IMR-90 (cell line): ENCODE results near the gene CBFA2T3. TPM values are rescaled to one million over a fixed set of nuclear protein-coding genes. Genes with fewer than 3 reads are reported as not detected.

Experiments used
- ATAC-seq: fragments of 200-7000 bp; cut with Tn5 transposase; 2 replicates; pipeline ENCODE4 v1.9.1; 2020; ENCODE audit warnings: low read depth, mild to moderate bottlenecking, moderate library complexity
- BruUV-seq: library from RNA; stranded (reverse); fragments of 400-500 nt; replicated peaks from 2 replicates; lab custom pipeline; 2021; lab: Mats Ljungman, UMichigan
- CTCF ChIA-PET: fragments of 300-600 bp; formaldehyde crosslinking; extraction: SDS; loops from one replicate; lab custom pipeline; 2021; ENCODE audit warnings: antibody characterized with exemption; lab: Yijun Ruan, JAX
- POLR2A ChIA-PET: fragments of 300-600 bp; sonication (Branson Sonifier 250); formaldehyde crosslinking; loops from one replicate; lab custom pipeline; 2022; ENCODE audit warnings: antibody characterized with exemption; ENCODE audit not compliant: unreplicated experiment; lab: Charles Lee
- DNase-seq: peaks from one replicate; pipeline ENCODE4 v3.0.0; 2013
- H2AFZ ChIP-seq: replicated peaks from 2 replicates; pipeline ENCODE3; 2013; ENCODE audit warnings: low read length, mild to moderate bottlenecking; ENCODE audit not compliant: poor library complexity
- H2AK5ac ChIP-seq: 2 replicates; pipeline ENCODE4 v1.6.1; 2013; ENCODE audit warnings: low read depth, low read length, inconsistent platforms
- H2AK9ac ChIP-seq: replicated peaks from 2 replicates; pipeline ENCODE3; 2013; ENCODE audit warnings: mild to moderate bottlenecking, low read depth, low read length, moderate library complexity; ENCODE audit not compliant: poor library complexity
- H2BK120ac ChIP-seq: 2 replicates; pipeline ENCODE4 v1.6.1; 2013; ENCODE audit warnings: low read depth, low read length, inconsistent platforms
- H2BK15ac ChIP-seq: 3 replicates; pipeline ENCODE4 v1.6.1; 2013; ENCODE audit warnings: low read depth, low read length, inconsistent platforms
- H2BK20ac ChIP-seq: 2 replicates; pipeline ENCODE4 v1.6.1; 2013; ENCODE audit warnings: low read depth, mild to moderate bottlenecking, inconsistent platforms, low read length, moderate library complexity
- H2BK5ac ChIP-seq: 2 replicates; pipeline ENCODE4 v1.6.1; 2013; ENCODE audit warnings: mild to moderate bottlenecking, low read depth, low read length, inconsistent platforms; ENCODE audit not compliant: poor library complexity, severe bottlenecking
- H3K14ac ChIP-seq: replicated peaks from 2 replicates; pipeline ENCODE4 v1.6.1; 2013; ENCODE audit warnings: low read depth, low read length, inconsistent platforms
- H3K18ac ChIP-seq: 2 replicates; pipeline ENCODE4 v1.6.1; 2013; ENCODE audit warnings: low read depth, low read length, control low read depth
- H3K23ac ChIP-seq: 2 replicates; pipeline ENCODE4 v1.6.1; 2013; ENCODE audit warnings: low read depth, low read length, inconsistent platforms
- H3K27ac ChIP-seq: 2 replicates; pipeline ENCODE4 v1.5.1; 2013; ENCODE audit warnings: mild to moderate bottlenecking, control low read depth, low read length; ENCODE audit not compliant: insufficient read depth
- H3K27me3 ChIP-seq: 2 replicates; pipeline ENCODE4 v1.6.1; 2013; ENCODE audit warnings: low read length; ENCODE audit not compliant: control insufficient read depth, insufficient read depth
- H3K36me3 ChIP-seq: 2 replicates; pipeline ENCODE4 v1.6.1; 2013; ENCODE audit warnings: low read length, mixed read lengths; ENCODE audit not compliant: control insufficient read depth, insufficient read depth
- H3K4ac ChIP-seq: 2 replicates; pipeline ENCODE4 v1.6.1; 2013; ENCODE audit warnings: low read depth, low read length, inconsistent platforms
- H3K4me1 ChIP-seq: 2 replicates; pipeline ENCODE4 v1.6.1; 2013; ENCODE audit warnings: low read length, mixed read lengths; ENCODE audit not compliant: control insufficient read depth, insufficient read depth
- H3K4me2 ChIP-seq: 2 replicates; pipeline ENCODE4 v1.6.1; 2013; ENCODE audit warnings: low read depth, mild to moderate bottlenecking, control low read depth, low read length, moderate library complexity
- H3K4me3 ChIP-seq: 2 replicates; pipeline ENCODE4 v1.5.1; 2013; ENCODE audit warnings: low read depth, mild to moderate bottlenecking, control low read depth, low read length, moderate library complexity; ENCODE audit not compliant: insufficient read depth
- H3K56ac ChIP-seq: 2 replicates; pipeline ENCODE4 v1.6.1; 2013; ENCODE audit warnings: low read length, inconsistent platforms; ENCODE audit not compliant: insufficient read depth; ENCODE audit errors: extremely low read depth
- H3K79me1 ChIP-seq, 2 experiments: 2 replicates each; pipeline ENCODE4 v1.6.1; 2013; ENCODE audit warnings: low read length in 2 of 2, inconsistent platforms in 1 of 2, low read depth in 1 of 2
- H3K9ac ChIP-seq: 2 replicates; pipeline ENCODE4 v1.6.1; 2013; ENCODE audit warnings: low read depth, low read length, control low read depth
- H3K9me1 ChIP-seq: 2 replicates; pipeline ENCODE4 v1.6.1; 2013; ENCODE audit warnings: low read length, inconsistent platforms; ENCODE audit not compliant: insufficient read depth
- H3K9me3 ChIP-seq: 2 replicates; pipeline ENCODE4 v1.6.1; 2013; ENCODE audit warnings: low read length; ENCODE audit not compliant: control insufficient read depth, insufficient read depth
- H4K20me1 ChIP-seq: 2 replicates; pipeline ENCODE4 v1.6.1; 2013; ENCODE audit warnings: low read length, inconsistent platforms; ENCODE audit not compliant: insufficient read depth
- H4K5ac ChIP-seq: 2 replicates; pipeline ENCODE4 v1.6.1; 2013; ENCODE audit warnings: mild to moderate bottlenecking, low read depth, low read length, control low read depth
- H4K8ac ChIP-seq, 2 experiments: 2 replicates each; pipeline ENCODE4 v1.6.1; 2013; ENCODE audit warnings: low read depth in 2 of 2, low read length in 2 of 2, control low read depth in 1 of 2, inconsistent platforms in 1 of 2
- H4K91ac ChIP-seq: 2 replicates; pipeline ENCODE4 v1.6.1; 2013; ENCODE audit warnings: low read depth, low read length, inconsistent platforms; ENCODE audit not compliant: insufficient read depth
- BHLHE40 ChIP-seq: fragments of 150-350 bp; IDR thresholded peaks from 2 replicates; pipeline ENCODE4 v1.6.1; 2016; ENCODE audit warnings: mild to moderate bottlenecking, low read depth, low read length
- ELK1 ChIP-seq: fragments of 150-350 bp; IDR thresholded peaks from 2 replicates; pipeline ENCODE4 v1.6.1; 2016; ENCODE audit warnings: low read depth, mild to moderate bottlenecking, low read length, moderate library complexity, borderline replicate concordance
- MAFK ChIP-seq: IDR thresholded peaks from 2 replicates; pipeline ENCODE4 v1.6.1; 2012; ENCODE audit warnings: low read depth, low read length, improper control_type of control experiment
- MAZ ChIP-seq: IDR thresholded peaks from 2 replicates; pipeline ENCODE4 v1.6.1; 2012; ENCODE audit warnings: low read depth, mild to moderate bottlenecking, low read length, improper control_type of control experiment, moderate library complexity, borderline replicate concordance
- MXI1 ChIP-seq: IDR thresholded peaks from 2 replicates; pipeline ENCODE4 v1.6.1; 2012; ENCODE audit warnings: low read depth, mild to moderate bottlenecking, low read length, moderate library complexity, borderline replicate concordance
- POLR2A ChIP-seq: IDR thresholded peaks from 2 replicates; pipeline ENCODE4 v1.6.1; 2012; ENCODE audit warnings: mild to moderate bottlenecking, low read depth, low read length
- RFX5 ChIP-seq: IDR thresholded peaks from 2 replicates; pipeline ENCODE4 v1.8.0; 2012; ENCODE audit warnings: low read depth, mild to moderate bottlenecking, low read length, moderate library complexity
- SMC3 ChIP-seq: fragments of 150-350 bp; IDR thresholded peaks from 2 replicates; pipeline ENCODE4 v1.6.1; 2016; ENCODE audit warnings: low read depth, mild to moderate bottlenecking, antibody characterized with exemption, low read length, moderate library complexity
- WGBS, 2 experiments: methylation state at CpG; one replicate each; pipeline versions ENCODE4 v1.1.5 to v1.1.7; 2013; ENCODE audit warnings: missing lambda C conversion rate in 2 of 2; ENCODE audit not compliant: insufficient read length in 1 of 2; ENCODE audit errors: extremely low coverage in 2 of 2; 5-methylcytosine and 5-hydroxymethylcytosine counted together
- dilution Hi-C: fragments of 300-500 bp; cut with HindIII; formaldehyde crosslinking; loops from one replicate; pipeline ENCODE4 v1.14.3; 2018; ENCODE audit warnings: low sequenced_read_pairs; ENCODE audit not compliant: unreplicated experiment
- in situ Hi-C: fragments of 300-500 bp; cut with MboI; formaldehyde crosslinking; loops from 3 replicates; pipeline ENCODE4 v1.14.3; 2019; ENCODE audit warnings: low sequenced_read_pairs, inconsistent platforms, mixed read lengths
- intact Hi-C: fragments of 100-400 bp; cut with micrococcal nuclease; formaldehyde crosslinking; loops from 2 replicates; pipeline ENCODE4 v1.10.0; 2022
- polyA plus RNA-seq, 3 experiments: library from polyadenylated mRNA; depleted of rRNA; stranded (reverse); fragments of >200 nt; gene quantifications; 2 replicates each; pipeline ENCODE4 v1.2.3, GENCODE V29; 2012; ENCODE audit warnings: low replicate concordance in 1 of 3
- total RNA-seq: library from RNA; depleted of rRNA; stranded (reverse); fragments of >200 nt; gene quantifications from 2 replicates; pipeline ENCODE4 v1.2.3, GENCODE V29; 2012
- TF ChIP-seq, protein P1 (sequence below): conservative IDR thresholded peaks from 2 replicates; pipeline ENCODE4 v1.5.1; 2012; ENCODE audit warnings: mild to moderate bottlenecking, low read depth, low read length, improper control_type of control experiment
- TF ChIP-seq, protein P2 (sequence below): fragments of 150-350 bp; IDR thresholded peaks from 2 replicates; pipeline ENCODE4 v1.6.1; 2017; ENCODE audit warnings: mild to moderate bottlenecking, antibody characterized with exemption, low read length, low read depth

Gene CBFA2T3
- total and polyA plus RNA-seq, 2 of the 4 experiments (the other 2 are of a cell fraction) = not detected

GRCh38 chr16:88888461-88889387, 88.3 kb downstream of the CBFA2T3 start:
- 86% methylated on average over 10 of the region's 30 CpGs; no CpG with 5 or more reads in 1 of the 2 experiments for WGBS, 2 experiments
- CTCF ChIA-PET = no interaction called here
- in situ Hi-C loops = no loop called here
- H3K56ac ChIP-seq = no peak overlapping the region
- H2AFZ ChIP-seq = no peak overlapping the region
- H4K20me1 ChIP-seq = no peaks in the 10 kb centered on the region
- no peak overlapping the region for H3K4me3 ChIP-seq
- H3K4ac ChIP-seq = no peak overlapping the region
- no TSS peak for BruUV-seq
- H4K8ac ChIP-seq = no peak overlapping the region
- intact Hi-C loops = no loop called here
- peaks cover 8% of the 10 kb centered on the region; the same call in 1 of the 2 replicates for H3K4me1 ChIP-seq
- no peak overlapping the region for H2AK9ac ChIP-seq
- no peak overlapping the region for H3K4me2 ChIP-seq
- dilution Hi-C loops = no loop called here
- H2BK120ac ChIP-seq = no peak overlapping the region
- no peak overlapping the region for H2BK15ac ChIP-seq
- H3K18ac ChIP-seq = no peak overlapping the region
- H3K27ac ChIP-seq = no peak overlapping the region
- H2AK5ac ChIP-seq = no peak overlapping the region
- no peaks in the 10 kb centered on the region for H3K79me1 ChIP-seq
- H3K9ac ChIP-seq = no peak overlapping the region
- H3K36me3 ChIP-seq = no peaks in the 10 kb centered on the region
- POLR2A ChIA-PET = no interaction called here
- no peaks in the 10 kb centered on the region for H3K9me1 ChIP-seq
- H3K9me3 ChIP-seq = peaks cover 6% of the 10 kb centered on the region
- no peak for ATAC-seq
- no peaks in the 10 kb centered on the region; the same call in 1 of the 2 replicates for H3K27me3 ChIP-seq
- H3K14ac ChIP-seq = no peak overlapping the region
- DNase-seq = no peak
- H3K23ac ChIP-seq = no peak overlapping the region
- no peak overlapping the region for H4K5ac ChIP-seq
- no peak for TF ChIP-seq MAZ
- TF ChIP-seq, protein P1, sequence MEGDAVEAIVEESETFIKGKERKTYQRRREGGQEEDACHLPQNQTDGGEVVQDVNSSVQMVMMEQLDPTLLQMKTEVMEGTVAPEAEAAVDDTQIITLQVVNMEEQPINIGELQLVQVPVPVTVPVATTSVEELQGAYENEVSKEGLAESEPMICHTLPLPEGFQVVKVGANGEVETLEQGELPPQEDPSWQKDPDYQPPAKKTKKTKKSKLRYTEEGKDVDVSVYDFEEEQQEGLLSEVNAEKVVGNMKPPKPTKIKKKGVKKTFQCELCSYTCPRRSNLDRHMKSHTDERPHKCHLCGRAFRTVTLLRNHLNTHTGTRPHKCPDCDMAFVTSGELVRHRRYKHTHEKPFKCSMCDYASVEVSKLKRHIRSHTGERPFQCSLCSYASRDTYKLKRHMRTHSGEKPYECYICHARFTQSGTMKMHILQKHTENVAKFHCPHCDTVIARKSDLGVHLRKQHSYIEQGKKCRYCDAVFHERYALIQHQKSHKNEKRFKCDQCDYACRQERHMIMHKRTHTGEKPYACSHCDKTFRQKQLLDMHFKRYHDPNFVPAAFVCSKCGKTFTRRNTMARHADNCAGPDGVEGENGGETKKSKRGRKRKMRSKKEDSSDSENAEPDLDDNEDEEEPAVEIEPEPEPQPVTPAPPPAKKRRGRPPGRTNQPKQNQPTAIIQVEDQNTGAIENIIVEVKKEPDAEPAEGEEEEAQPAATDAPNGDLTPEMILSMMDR = no peak
- TF ChIP-seq MXI1 = no peak
- TF ChIP-seq, protein P2, sequence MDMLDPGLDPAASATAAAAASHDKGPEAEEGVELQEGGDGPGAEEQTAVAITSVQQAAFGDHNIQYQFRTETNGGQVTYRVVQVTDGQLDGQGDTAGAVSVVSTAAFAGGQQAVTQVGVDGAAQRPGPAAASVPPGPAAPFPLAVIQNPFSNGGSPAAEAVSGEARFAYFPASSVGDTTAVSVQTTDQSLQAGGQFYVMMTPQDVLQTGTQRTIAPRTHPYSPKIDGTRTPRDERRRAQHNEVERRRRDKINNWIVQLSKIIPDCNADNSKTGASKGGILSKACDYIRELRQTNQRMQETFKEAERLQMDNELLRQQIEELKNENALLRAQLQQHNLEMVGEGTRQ = no peak
- TF ChIP-seq MAFK = no peak
- TF ChIP-seq BHLHE40 = no peak
- no peak for TF ChIP-seq RFX5
- TF ChIP-seq SMC3 = no peak
- TF ChIP-seq POLR2A = no peak
- no peak for TF ChIP-seq ELK1
- H2BK5ac ChIP-seq = no peak overlapping the region
- no peak overlapping the region for H2BK20ac ChIP-seq
- no peak overlapping the region for H4K91ac ChIP-seq
